BE2C (cell line): ENCODE measurements around the gene RPH3AL.

Experiments used
- DNase-seq: peaks from one replicate; pipeline ENCODE4 v3.0.0-alpha.2; 2020
- H3K27me3 ChIP-seq: fragments of 250-450 bp; sonication (Bioruptor Pico); 2 replicates; pipeline ENCODE4 v1.5.1; 2020; ENCODE audit warnings: mild to moderate bottlenecking
- H3K36me3 ChIP-seq: fragments of 250-450 bp; sonication (Bioruptor Pico); 2 replicates; pipeline ENCODE4 v1.5.1; 2020; ENCODE audit warnings: mild to moderate bottlenecking
- H3K4me1 ChIP-seq: fragments of 250-450 bp; sonication (Bioruptor Pico); 2 replicates; pipeline ENCODE4 v1.5.1; 2020
- H3K4me3 ChIP-seq: 2 replicates; pipeline ENCODE4 v1.5.1; 2011; ENCODE audit warnings: low read depth, low read length
- H3K9me3 ChIP-seq: fragments of 250-450 bp; sonication (Bioruptor Pico); 2 replicates; pipeline ENCODE4 v1.5.1; 2020
- TF ChIP-seq, protein P1 (sequence below): IDR thresholded peaks from 2 replicates; pipeline ENCODE4 v1.5.1; 2012; ENCODE audit warnings: mild to moderate bottlenecking, low read depth, low read length

RPH3AL gene

DNA sequence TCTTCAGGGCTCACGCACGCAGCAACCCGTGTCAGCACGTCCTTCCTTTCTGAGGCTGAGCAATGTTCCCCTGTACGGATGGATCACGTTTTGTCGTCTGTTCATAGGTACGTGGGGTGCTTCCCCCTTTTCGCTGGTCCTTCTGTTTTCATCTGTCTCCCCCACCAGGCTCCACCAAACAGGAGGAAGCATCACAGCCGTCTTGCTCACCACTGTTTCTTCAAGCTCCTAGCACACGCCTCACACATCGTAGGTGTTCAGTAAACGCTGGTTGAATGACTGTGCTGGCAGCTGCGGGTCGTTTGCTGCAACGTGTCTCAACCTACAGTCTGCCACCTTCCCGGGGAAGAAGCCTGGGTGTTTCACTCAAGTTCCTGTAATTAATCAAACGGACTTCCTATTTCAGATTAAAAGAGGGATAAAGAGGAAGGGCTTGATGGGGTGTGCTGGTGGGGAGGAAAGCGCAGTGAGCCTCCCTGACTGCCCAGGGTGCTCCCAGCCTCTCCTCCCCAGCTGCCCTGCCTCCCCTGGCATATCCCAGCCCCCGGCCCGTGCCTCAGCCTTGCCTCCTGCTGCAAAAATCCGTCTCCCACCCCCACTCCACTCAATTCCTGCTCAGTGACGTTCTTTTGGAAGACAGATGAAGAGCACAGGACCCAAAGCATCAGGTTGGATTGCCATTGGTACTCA, 94.4 kb downstream of the RPH3AL start:
- Histone ChIP-seq H3K4me3 (no peak overlapping the region), H3K27me3 (no peaks in the 10 kb centered on the region), H3K36me3 (no peaks in the 10 kb centered on the region), H3K9me3 (no peaks in the 10 kb centered on the region), H3K4me1 (no peaks in the 10 kb centered on the region)
- DNase-seq, result no peak
- TF ChIP-seq, protein P1, sequence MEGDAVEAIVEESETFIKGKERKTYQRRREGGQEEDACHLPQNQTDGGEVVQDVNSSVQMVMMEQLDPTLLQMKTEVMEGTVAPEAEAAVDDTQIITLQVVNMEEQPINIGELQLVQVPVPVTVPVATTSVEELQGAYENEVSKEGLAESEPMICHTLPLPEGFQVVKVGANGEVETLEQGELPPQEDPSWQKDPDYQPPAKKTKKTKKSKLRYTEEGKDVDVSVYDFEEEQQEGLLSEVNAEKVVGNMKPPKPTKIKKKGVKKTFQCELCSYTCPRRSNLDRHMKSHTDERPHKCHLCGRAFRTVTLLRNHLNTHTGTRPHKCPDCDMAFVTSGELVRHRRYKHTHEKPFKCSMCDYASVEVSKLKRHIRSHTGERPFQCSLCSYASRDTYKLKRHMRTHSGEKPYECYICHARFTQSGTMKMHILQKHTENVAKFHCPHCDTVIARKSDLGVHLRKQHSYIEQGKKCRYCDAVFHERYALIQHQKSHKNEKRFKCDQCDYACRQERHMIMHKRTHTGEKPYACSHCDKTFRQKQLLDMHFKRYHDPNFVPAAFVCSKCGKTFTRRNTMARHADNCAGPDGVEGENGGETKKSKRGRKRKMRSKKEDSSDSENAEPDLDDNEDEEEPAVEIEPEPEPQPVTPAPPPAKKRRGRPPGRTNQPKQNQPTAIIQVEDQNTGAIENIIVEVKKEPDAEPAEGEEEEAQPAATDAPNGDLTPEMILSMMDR, result no peak

DNA sequence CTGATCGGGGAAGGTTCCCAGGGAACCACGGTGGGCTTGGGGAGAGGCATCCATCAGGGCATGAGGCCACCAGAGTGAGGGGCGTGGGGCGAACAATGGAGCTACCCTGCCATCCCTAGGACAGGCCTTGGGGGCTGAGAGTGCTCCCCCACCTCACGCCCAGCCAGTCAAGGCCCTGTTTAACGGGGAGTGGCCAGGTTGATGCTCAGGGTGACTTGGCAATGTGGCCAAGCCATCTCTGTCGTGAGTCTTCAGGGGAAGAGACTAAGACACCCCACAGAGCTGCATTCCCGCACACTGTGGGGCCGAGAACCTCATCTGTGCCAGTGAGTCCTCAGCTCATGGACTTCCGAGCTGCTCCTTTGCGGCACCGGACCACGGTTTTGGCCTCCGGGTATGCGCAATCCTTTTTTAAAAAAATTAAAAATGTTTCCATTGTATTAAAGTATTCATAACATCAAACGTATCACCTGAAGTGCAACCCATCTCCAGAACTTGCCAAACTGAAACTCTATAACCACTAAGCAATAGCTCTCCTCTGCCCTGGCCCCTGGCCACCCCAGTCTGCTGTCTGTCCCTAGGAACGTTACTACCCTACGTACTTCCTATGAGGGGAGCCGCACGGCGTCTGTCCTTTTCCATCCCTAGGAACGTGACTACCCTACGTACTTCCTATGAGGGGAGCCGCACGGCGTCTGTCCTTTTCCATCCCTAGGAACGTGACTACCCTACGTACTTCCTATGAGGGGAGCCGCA, 99.3 kb downstream of the RPH3AL start:
- no peaks in the 10 kb centered on the region for H3K27me3 ChIP-seq
- no peak overlapping the region for H3K4me3 ChIP-seq
- H3K9me3 ChIP-seq, result no peaks in the 10 kb centered on the region
- DNase-seq, result no peak
- no peaks in the 10 kb centered on the region for H3K4me1 ChIP-seq
- H3K36me3 ChIP-seq, result no peaks in the 10 kb centered on the region
- TF ChIP-seq, protein P1, result no peak

DNA sequence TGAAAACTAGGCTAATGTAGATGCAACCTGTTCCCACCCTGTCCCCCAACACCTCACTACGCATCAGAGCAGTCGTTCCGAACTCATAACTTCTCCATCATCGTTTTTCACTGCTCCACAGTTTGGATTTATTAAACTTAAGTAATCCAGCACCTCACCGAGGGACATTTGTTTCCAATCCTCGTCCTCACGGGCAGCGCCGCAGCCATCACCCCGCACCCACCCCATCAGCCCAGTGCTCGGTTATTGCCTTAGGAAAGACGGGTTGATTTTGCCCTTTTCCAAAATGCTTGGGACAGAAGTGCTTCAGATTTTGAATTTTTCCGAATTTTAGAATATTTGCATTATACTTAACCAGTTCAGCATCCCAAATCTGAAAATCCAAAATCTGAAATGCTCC, 100.2 kb downstream of the RPH3AL start:
- Histone ChIP-seq H3K4me3 (no peak overlapping the region), H3K4me1 (no peaks in the 10 kb centered on the region), H3K27me3 (no peaks in the 10 kb centered on the region), H3K9me3 (no peaks in the 10 kb centered on the region), H3K36me3 (no peaks in the 10 kb centered on the region)
- no peak for DNase-seq
- TF ChIP-seq, protein P1, result no peak

DNA sequence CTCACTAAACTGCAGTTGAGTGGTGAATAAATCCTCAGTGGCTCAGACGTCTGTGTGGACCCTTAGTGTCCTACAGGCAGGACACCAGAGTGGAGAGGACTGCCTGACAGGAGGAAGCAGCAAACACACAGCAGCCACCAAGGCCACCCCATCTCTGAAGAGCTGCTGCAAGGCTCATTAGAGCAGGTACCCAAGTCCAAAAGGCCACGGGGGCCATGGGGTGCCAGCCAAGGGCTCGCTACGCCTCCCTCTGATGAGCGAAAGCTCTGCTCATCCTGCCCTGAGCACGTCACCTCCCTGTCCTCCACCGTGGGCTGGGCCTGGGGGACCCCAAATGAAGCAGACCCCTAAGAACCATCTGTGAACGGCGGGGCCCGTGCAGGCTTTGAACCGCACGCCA, 101.1 kb downstream of the RPH3AL start:
- Histone ChIP-seq H3K4me1 (no peaks in the 10 kb centered on the region), H3K36me3 (no peaks in the 10 kb centered on the region), H3K4me3 (no peak overlapping the region), H3K9me3 (no peaks in the 10 kb centered on the region), H3K27me3 (no peaks in the 10 kb centered on the region)
- TF ChIP-seq, protein P1, result no peak
- no peak for DNase-seq

DNA sequence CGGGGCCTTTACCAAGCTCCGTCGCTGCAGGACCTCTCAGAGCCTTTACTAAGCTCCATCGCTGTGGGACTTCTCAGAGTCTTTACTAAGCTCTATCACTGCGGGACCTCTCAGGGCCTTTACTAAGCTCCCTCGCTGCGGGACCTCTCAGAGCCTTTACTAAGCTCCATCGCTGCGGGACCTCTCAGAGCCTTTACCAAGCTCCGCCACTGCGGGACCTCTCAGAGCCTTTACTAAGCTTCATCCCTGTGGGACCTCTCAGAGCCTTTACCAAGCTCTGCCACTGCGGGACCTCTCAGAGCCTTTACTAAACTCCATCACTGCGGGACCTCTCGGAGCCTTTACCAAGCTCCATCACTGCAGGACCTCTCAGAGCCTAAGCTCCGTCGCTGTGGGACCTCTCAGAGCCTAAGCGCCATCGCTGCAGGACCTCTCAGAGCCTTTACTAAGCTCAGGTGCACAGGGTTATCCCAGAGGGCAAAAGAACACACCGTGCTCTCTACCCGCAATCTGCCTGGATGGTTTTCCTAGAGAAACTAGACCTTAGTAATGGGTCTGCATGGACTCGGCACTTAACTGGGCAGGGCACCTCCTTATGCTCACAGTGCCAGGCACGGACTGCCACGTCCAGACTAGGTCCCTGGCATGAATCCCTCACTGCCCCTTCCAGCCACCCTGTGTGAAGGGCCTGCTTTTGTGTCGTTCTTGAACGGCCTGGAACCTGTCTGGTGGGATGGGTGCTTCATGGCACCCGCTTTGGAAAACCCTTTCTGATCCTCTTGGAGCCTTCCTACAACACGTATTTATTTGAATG, 101.9 kb downstream of the RPH3AL start:
- H3K36me3 ChIP-seq, result no peaks in the 10 kb centered on the region
- no peaks in the 10 kb centered on the region for H3K9me3 ChIP-seq
- no peaks in the 10 kb centered on the region for H3K27me3 ChIP-seq
- no peak overlapping the region for H3K4me3 ChIP-seq
- TF ChIP-seq, protein P1, result no peak
- no peaks in the 10 kb centered on the region for H3K4me1 ChIP-seq
- no peak for DNase-seq
